ENCODE measurements around the gene IGFBP5. TPM values are rescaled to one million over a fixed set of nuclear protein-coding genes. Genes with fewer than 3 reads are reported as not detected.

IGFBP5 gene
- total and polyA plus RNA-seq, 9 of the 15 experiments (the other 6 are each of a cell fraction or from before 2014, with no cell fraction given): 0.01 to 1.9 (median 0.03) TPM; not detected in 6

- ATAC-seq: no peak
- WGBS (ENCODE audit: insufficient coverage, low coverage, missing lambda C conversion rate): 0% methylated on average over 4 of the region's 8 CpGs
- H3K4me2 ChIP-seq (ENCODE audit: insufficient read depth, low read length): no peak overlapping the region
- H2AFZ ChIP-seq (ENCODE audit: low read depth, low read length): no peak overlapping the region
- H3K36me3 ChIP-seq (ENCODE audit: control insufficient read depth, insufficient read depth, low read length): no peaks in the 10 kb centered on the region
- H3K9me3 ChIP-seq (replicated peaks; ENCODE audit: control insufficient read depth, insufficient read depth, low read depth, low read length): no peaks in the 10 kb centered on the region
- no peak overlapping the region for H3K27ac ChIP-seq (ENCODE audit: extremely low read depth, low read depth, low read length)
- H3K4me1 ChIP-seq (replicated peaks in 1 of 2; ENCODE audit: control insufficient read depth in 2 of 2, insufficient read depth in 2 of 2, low read length in 2 of 2): no peaks in the 10 kb centered on the region
- no peaks in the 10 kb centered on the region for H3K9me1 ChIP-seq (ENCODE audit: control insufficient read depth, insufficient read depth, low read length)
- no peak overlapping the region for H3K4me3 ChIP-seq
- ChIA-PET CTCF (ENCODE audit: low intra/inter-chr PET ratio) (no interaction called here), POLR2A (no interaction called here)
- H3K79me2 ChIP-seq (ENCODE audit: control insufficient read depth, insufficient read depth, low read length): no peaks in the 10 kb centered on the region
- intact Hi-C loops (cut with micrococcal nuclease): no loop called here
- no peak for TF ChIP-seq ID3 (CRISPR knock-in tag; IDR thresholded peaks at IDR 0.05)
- TF ChIP-seq ID3 (tag; IDR thresholded peaks at IDR 0.05): no peak
- no peak for TF ChIP-seq DACH1 (IDR thresholded peaks at IDR 0.05; ENCODE audit: partially characterized antibody)
- no peak for TF ChIP-seq NR4A1 (CRISPR knock-in tag; IDR thresholded peaks at IDR 0.05)
- no peak for TF ChIP-seq NR4A1 (tag; IDR thresholded peaks at IDR 0.05)
- TF ChIP-seq MEF2A (IDR thresholded peaks at IDR 0.05; ENCODE audit: control insufficient read depth, low read depth, low read length): no peak
- no peak for TF ChIP-seq KAT7 (CRISPR knock-in tag; IDR thresholded peaks at IDR 0.05; ENCODE audit: borderline replicate concordance)
- TF ChIP-seq POLR3G (IDR thresholded peaks at IDR 0.05; ENCODE audit: extremely low read depth, insufficient read length, insufficient replicate concordance): no peak
- TF ChIP-seq, protein P1, sequence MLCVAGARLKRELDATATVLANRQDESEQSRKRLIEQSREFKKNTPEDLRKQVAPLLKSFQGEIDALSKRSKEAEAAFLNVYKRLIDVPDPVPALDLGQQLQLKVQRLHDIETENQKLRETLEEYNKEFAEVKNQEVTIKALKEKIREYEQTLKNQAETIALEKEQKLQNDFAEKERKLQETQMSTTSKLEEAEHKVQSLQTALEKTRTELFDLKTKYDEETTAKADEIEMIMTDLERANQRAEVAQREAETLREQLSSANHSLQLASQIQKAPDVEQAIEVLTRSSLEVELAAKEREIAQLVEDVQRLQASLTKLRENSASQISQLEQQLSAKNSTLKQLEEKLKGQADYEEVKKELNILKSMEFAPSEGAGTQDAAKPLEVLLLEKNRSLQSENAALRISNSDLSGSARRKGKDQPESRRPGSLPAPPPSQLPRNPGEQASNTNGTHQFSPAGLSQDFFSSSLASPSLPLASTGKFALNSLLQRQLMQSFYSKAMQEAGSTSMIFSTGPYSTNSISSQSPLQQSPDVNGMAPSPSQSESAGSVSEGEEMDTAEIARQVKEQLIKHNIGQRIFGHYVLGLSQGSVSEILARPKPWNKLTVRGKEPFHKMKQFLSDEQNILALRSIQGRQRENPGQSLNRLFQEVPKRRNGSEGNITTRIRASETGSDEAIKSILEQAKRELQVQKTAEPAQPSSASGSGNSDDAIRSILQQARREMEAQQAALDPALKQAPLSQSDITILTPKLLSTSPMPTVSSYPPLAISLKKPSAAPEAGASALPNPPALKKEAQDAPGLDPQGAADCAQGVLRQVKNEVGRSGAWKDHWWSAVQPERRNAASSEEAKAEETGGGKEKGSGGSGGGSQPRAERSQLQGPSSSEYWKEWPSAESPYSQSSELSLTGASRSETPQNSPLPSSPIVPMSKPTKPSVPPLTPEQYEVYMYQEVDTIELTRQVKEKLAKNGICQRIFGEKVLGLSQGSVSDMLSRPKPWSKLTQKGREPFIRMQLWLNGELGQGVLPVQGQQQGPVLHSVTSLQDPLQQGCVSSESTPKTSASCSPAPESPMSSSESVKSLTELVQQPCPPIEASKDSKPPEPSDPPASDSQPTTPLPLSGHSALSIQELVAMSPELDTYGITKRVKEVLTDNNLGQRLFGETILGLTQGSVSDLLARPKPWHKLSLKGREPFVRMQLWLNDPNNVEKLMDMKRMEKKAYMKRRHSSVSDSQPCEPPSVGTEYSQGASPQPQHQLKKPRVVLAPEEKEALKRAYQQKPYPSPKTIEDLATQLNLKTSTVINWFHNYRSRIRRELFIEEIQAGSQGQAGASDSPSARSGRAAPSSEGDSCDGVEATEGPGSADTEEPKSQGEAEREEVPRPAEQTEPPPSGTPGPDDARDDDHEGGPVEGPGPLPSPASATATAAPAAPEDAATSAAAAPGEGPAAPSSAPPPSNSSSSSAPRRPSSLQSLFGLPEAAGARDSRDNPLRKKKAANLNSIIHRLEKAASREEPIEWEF (CRISPR knock-in tag; IDR thresholded peaks at IDR 0.05): no peak
- TF ChIP-seq, protein P2, sequence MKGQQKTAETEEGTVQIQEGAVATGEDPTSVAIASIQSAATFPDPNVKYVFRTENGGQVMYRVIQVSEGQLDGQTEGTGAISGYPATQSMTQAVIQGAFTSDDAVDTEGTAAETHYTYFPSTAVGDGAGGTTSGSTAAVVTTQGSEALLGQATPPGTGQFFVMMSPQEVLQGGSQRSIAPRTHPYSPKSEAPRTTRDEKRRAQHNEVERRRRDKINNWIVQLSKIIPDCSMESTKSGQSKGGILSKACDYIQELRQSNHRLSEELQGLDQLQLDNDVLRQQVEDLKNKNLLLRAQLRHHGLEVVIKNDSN (CRISPR knock-in tag; IDR thresholded peaks at IDR 0.05): no peak
- no peak for TF ChIP-seq ZNF282 (CRISPR knock-in tag; IDR thresholded peaks at IDR 0.05)
- TF ChIP-seq NEUROD1 (IDR thresholded peaks at IDR 0.05; ENCODE audit: borderline replicate concordance, low read depth, low read length, partially characterized antibody): no peak
- no peak for TF ChIP-seq KLF13 (tag; IDR thresholded peaks at IDR 0.05; ENCODE audit: borderline replicate concordance, low read depth)
- H4K20me1 ChIP-seq (replicated peaks; ENCODE audit: control insufficient read depth, insufficient read depth, low read length): no peaks in the 10 kb centered on the region
- no TSS peak for BruUV-seq (replicated peaks)
- no peak overlapping the region for H3K9ac ChIP-seq (ENCODE audit: insufficient read depth in 1 of 2, low read depth in 2 of 2, low read length in 2 of 2)
- DNase-seq (ENCODE audit: extremely low read depth in 1 of 4, low spot score in 3 of 4): no peak
- H3K27me3 ChIP-seq (ENCODE audit: control insufficient read depth in 2 of 2, insufficient read depth in 2 of 2, low read length in 2 of 2): peaks cover 5 to 53% of the 10 kb centered on the region in 2 experiments
- no peak for FAIRE-seq
- in situ Hi-C loops (cut with MboI): no loop called here
These were observed 18.5 kb upstream of the IGFBP5 start for GRCh38 chr2:216713691-216714336.

Data from K562 (cell line).